ENCODE results near the gene GGTLC2. TPM values are rescaled to one million over a fixed set of nuclear protein-coding genes. Genes with fewer than 3 reads are reported as not detected.
"Not testable (repeated sequence)": the region's sequence is repeated elsewhere in the genome, so short reads cannot be mapped to it uniquely, and the experiment has no call there.

The GGTLC2 gene
- total RNA-seq, 1 donor from 2014 or later = not detected

DNA sequence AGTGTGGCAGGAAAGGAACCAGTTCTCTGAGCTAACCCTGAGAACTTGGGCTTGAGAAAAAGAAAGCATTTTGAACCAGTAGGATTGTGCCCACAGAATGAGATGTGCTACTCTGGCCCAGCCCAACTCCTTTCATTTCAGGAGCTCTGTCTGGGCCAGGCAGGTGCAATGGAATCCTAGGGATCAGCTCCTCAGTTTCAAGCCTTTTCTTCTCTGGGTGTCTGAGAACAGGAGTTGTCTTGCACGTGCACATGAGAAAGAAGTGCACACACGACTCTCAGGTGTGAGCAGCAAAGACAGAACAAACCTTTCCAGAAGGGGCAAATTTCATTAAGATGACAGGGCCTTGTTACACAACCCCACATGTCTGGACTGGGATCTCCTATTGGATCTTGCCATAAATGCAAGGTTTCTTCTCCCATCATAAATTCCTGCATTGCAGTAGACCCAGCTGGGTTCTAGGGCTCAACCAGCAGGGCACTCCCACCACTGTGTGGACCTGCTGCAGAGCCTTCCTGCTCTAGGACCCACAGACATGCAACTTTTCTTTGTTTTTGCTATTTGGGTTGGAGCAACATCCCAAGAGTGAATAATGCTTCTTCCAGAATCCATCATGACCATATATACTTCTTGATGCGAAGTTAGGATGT, 24.5 kb upstream of the GGTLC2 start:
- no peak for TF ChIP-seq CTCF (conservative IDR thresholded peaks at IDR 0.05)
- Mint-ChIP-seq H3K27me3 (peaks cover 15% of the 10 kb centered on the region), H3K36me3 (no peaks in the 10 kb centered on the region), H3K4me1 (ENCODE audit: unreplicated experiment) (peaks cover 9% of the 10 kb centered on the region), H3K4me3 (no peak overlapping the region), H3K27ac (no peak overlapping the region), H3K9me3 (peaks cover 4% of the 10 kb centered on the region)
- peak; percentile 22 for DNase-seq (ENCODE audit: extremely low spot score, unreplicated experiment)

GRCh38 chr22:22628546-22629495, 15.6 kb upstream of the GGTLC2 start:
- H3K9me3 Mint-ChIP-seq; H3K27me3 Mint-ChIP-seq; H3K27ac Mint-ChIP-seq; H3K4me3 Mint-ChIP-seq; H3K36me3 Mint-ChIP-seq; H3K4me1 Mint-ChIP-seq (ENCODE audit: unreplicated experiment): not testable (repeated sequence)
- peak; percentile 36 for DNase-seq (ENCODE audit: extremely low spot score, unreplicated experiment)

DNA sequence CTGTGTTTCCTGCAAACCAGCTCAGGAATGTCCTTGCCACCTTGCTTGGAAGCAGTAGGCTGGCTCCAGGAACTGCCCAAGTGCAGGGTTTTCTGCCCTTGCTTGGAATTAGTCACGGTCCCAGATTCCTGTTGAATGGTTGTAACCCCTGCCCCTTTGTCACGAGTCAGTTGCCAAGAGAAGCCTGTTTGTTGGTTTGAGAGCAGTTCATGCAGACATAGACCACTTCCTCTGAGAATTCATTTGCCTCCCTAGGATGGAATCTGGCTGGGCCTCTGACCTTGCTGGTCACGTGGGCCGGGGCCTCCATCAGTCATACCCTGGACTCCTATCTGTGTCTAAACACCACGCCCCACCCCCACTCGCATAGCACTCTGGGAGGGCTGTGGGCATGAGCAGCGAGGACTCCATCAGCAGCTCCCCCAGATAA, 13.2 kb upstream of the GGTLC2 start:
- not testable (repeated sequence) for H3K9me3 Mint-ChIP-seq; H3K4me1 Mint-ChIP-seq (ENCODE audit: unreplicated experiment); H3K27me3 Mint-ChIP-seq; H3K36me3 Mint-ChIP-seq; DNase-seq (ENCODE audit: extremely low spot score, unreplicated experiment); H3K27ac Mint-ChIP-seq
- peak overlapping the region; percentile 58 for H3K4me3 Mint-ChIP-seq

DNA sequence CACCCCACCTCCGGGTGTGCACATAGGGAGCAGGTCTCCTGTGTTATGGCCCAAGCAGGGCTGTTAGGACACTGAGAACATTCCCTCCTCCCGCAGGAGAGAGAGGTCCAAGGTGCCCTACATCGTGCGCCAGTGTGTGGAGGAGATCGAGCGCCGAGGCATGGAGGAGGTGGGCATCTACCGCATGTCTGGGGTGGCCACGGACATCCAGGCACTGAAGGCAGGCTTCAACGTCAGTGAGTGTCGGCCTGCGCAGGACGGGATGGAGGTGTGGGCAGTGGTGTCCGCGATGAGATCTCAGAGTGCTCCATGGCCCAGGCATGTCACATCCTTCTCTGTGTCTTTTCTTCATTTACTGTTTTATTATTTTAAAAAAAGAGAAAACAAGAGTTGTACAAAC, 12.2 kb upstream of the GGTLC2 start:
- DNase-seq (ENCODE audit: extremely low spot score, unreplicated experiment); H3K4me3 Mint-ChIP-seq; H3K27me3 Mint-ChIP-seq; H3K36me3 Mint-ChIP-seq; H3K27ac Mint-ChIP-seq; H3K9me3 Mint-ChIP-seq; H3K4me1 Mint-ChIP-seq (ENCODE audit: unreplicated experiment): not testable (repeated sequence)

GRCh38 chr22:22633533-22633932, 10.9 kb upstream of the GGTLC2 start:
- not testable (repeated sequence) for H3K4me3 Mint-ChIP-seq; H3K4me1 Mint-ChIP-seq (ENCODE audit: unreplicated experiment); H3K9me3 Mint-ChIP-seq; H3K36me3 Mint-ChIP-seq; H3K27ac Mint-ChIP-seq; H3K27me3 Mint-ChIP-seq; DNase-seq (ENCODE audit: extremely low spot score, unreplicated experiment)

DNA sequence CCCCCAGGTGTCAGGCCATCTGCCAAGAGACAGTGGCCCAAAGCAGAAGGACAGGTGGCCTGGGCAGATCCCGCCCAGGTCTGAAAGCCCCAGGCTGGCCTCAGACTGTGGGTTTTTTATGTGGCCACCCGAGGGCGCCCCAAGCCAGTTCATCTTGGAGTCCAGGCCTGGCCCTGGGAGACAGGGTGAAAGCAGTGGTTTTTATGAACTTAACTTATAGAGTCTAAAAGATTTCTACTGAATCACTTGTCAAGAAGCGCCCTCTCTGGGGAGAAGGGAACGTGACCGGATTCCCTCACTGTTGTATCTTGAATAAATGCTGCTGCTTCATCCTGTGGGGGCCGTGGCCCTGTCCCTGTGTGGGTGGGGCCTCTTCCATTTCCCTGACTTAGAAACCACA, 8.2 kb upstream of the GGTLC2 start:
- not testable (repeated sequence) for H3K36me3 Mint-ChIP-seq; H3K4me1 Mint-ChIP-seq (ENCODE audit: unreplicated experiment); H3K9me3 Mint-ChIP-seq; H3K27ac Mint-ChIP-seq; DNase-seq (ENCODE audit: extremely low spot score, unreplicated experiment); H3K27me3 Mint-ChIP-seq; H3K4me3 Mint-ChIP-seq
- TF ChIP-seq CTCF (conservative IDR thresholded peaks at IDR 0.05) = peak; percentile 47

- not testable (repeated sequence) for H3K27me3 Mint-ChIP-seq; H3K36me3 Mint-ChIP-seq; H3K9me3 Mint-ChIP-seq; H3K27ac Mint-ChIP-seq; H3K4me3 Mint-ChIP-seq; H3K4me1 Mint-ChIP-seq (ENCODE audit: unreplicated experiment); DNase-seq (ENCODE audit: extremely low spot score, unreplicated experiment)
Measured at GRCh38 chr22:22638313-22638712, 6.1 kb upstream of the GGTLC2 start.

- not testable (repeated sequence) for H3K36me3 Mint-ChIP-seq; H3K4me3 Mint-ChIP-seq; DNase-seq (ENCODE audit: extremely low spot score, unreplicated experiment); H3K27ac Mint-ChIP-seq; H3K4me1 Mint-ChIP-seq (ENCODE audit: unreplicated experiment); H3K27me3 Mint-ChIP-seq; H3K9me3 Mint-ChIP-seq
Measured at GRCh38 chr22:22642255-22642654, 2.2 kb upstream of the GGTLC2 start.

DNA sequence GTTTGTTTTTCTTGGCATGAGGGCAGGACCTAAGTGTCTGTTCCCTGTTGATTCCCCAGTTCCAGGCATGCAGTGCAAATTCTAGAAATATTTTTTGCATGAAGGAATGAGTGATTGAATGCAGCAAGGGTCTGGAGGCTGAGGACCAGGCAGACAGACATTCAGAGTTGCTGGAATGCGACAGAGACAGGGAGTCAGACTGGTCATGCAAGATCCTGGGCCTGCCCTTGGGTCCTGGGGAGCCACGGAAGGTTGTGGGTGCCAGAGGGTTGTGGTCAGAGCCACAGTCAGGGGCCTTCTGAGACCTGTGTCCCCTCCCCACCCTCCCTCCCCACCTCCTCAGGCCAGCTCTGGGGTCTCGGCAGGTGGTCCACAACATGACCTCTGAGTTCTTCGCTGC, 1.6 kb downstream of the GGTLC2 start:
- not testable (repeated sequence) for H3K36me3 Mint-ChIP-seq; H3K4me1 Mint-ChIP-seq (ENCODE audit: unreplicated experiment); DNase-seq (ENCODE audit: extremely low spot score, unreplicated experiment); H3K9me3 Mint-ChIP-seq; H3K27me3 Mint-ChIP-seq; H3K27ac Mint-ChIP-seq; H3K4me3 Mint-ChIP-seq
